C4-2B (cell line): ENCODE measurements around the gene FAM221B.

ENCODE experiments used
- ZFX ChIP-seq: fragments of 450-650 bp; IDR thresholded peaks from 2 replicates; pipeline ENCODE4 v1.6.1; 2017
- TF ChIP-seq, protein P1 (sequence below): fragments of 450-650 bp; conservative IDR thresholded peaks from 2 replicates; pipeline ENCODE4 v1.5.1; 2017; ENCODE audit warnings: mild to moderate bottlenecking

- TF ChIP-seq, protein P1, sequence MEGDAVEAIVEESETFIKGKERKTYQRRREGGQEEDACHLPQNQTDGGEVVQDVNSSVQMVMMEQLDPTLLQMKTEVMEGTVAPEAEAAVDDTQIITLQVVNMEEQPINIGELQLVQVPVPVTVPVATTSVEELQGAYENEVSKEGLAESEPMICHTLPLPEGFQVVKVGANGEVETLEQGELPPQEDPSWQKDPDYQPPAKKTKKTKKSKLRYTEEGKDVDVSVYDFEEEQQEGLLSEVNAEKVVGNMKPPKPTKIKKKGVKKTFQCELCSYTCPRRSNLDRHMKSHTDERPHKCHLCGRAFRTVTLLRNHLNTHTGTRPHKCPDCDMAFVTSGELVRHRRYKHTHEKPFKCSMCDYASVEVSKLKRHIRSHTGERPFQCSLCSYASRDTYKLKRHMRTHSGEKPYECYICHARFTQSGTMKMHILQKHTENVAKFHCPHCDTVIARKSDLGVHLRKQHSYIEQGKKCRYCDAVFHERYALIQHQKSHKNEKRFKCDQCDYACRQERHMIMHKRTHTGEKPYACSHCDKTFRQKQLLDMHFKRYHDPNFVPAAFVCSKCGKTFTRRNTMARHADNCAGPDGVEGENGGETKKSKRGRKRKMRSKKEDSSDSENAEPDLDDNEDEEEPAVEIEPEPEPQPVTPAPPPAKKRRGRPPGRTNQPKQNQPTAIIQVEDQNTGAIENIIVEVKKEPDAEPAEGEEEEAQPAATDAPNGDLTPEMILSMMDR = no peak
- no peak for TF ChIP-seq ZFX
Measured at GRCh38 chr9:35842020-35842745, 13.7 kb upstream of the FAM221B start.
